Measurements from ENCODE around the gene GOLGA8S.
"Not testable (repeated sequence)": the region's sequence is repeated elsewhere in the genome, so short reads cannot be mapped to it uniquely, and the experiment has no call there.

Gene GOLGA8S, protein sequence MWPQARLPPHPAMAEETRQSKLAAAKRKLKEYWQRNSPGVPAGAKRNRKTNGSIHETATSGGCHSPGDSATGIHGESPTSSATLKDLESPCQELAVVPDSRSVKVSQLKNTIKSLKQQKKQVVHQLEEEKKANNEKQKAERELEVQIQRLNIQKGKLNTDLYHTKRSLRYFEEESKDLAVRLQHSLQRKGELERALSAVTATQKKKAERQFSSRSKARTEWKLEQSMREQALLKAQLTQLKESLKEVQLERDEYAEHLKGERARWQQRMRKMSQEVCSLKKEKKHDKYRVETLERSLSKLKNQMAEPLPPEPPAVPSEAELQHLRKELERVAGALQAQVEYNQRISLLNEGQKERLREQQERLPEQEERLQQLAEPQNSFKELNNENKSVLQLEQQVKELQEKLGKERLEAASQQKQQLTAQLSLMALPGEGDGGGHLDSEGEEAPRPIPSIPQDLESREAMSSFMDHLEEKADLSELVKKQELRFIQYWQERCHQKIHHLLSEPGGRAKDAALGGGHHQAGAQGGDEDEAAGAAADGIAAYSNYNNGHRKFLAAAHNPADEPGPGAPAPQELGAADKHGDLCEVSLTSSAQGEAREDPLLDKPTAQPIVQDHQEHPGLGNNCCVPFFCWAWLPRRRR

GRCh38 chr15:23354448-23354847, at the start of gene GOLGA8S:
Gene GOLGA8S (plus strand): TSS chr15:23354748. CDS start chr15:23354810, 62 bp downstream.
- DNase-seq, result not testable (repeated sequence)

DNA sequence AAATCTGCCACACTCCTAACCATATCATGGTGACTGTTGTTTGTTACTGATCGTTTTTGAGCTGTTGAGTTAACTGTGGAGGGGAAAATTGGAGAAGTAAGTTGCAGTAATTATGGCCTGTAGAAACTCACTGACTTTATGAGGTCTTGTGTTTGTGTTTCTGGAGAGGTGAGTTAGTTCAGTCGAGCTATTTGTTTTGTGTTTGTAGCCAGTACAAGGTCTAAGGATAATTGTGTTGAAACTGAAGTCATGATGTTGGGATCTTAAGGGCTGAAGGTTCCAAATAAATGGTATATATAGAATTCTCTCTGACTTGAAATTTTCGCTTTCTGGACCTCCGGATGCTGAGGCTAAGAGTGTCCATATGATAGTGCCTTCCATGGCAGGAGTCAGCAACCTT, 49.7 kb upstream of the GOLGA8S start:
- DNase-seq, result not testable (repeated sequence)

DNA sequence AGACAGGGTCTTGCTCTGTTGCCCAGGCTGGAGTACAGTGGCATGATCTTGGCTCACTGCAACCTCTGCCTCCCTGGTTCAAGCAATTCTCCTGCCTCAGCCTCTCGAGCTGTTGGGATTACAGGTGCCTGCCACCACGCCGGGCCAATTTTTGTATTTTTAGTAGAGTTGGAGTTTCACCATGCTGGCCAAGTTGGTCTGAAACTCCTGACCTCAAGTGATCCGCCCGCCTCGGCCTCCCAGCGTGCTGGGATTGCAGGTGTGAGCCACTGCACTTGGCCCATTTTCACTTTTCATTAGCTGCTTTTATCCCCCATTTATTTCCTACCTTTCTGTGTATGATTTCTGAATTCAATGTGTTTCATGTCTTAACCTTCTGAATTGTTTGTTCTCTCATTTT, 48.6 kb upstream of the GOLGA8S start:
- DNase-seq, result not testable (repeated sequence)

- not testable (repeated sequence) for DNase-seq
These were observed 43.3 kb upstream of the GOLGA8S start for GRCh38 chr15:23311233-23311632.

DNA sequence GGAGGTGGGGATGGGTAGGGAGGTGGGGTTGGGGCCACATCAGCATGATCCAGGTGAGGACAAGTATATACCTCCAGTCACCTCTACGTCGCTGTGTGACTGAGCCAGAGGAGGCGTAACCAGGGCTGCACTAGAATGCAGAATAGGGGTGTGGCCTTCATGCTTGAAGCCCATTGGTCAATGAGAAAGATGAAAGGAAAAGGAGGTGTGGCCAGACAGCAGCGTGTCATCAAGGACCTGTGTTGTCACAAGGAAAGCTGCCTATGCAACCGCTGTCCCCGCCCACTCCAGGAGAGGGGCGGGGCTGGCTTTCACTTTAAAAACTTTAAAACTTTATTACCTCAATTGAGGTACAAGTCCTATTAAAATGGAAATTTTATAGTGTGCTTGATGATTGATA, 20.5 kb upstream of the GOLGA8S start, which contains the start of gene GOLGA6L26:
Gene GOLGA6L26, minus strand, starts transcription at position 101 of the 400 bp plus-strand sequence. Its CDS starts 61 bp downstream, at position 40.
- not testable (repeated sequence) for DNase-seq

- not testable (repeated sequence) for DNase-seq
These were observed 8.1 kb downstream of the GOLGA8S start for GRCh38 chr15:23362622-23363021.

DNA sequence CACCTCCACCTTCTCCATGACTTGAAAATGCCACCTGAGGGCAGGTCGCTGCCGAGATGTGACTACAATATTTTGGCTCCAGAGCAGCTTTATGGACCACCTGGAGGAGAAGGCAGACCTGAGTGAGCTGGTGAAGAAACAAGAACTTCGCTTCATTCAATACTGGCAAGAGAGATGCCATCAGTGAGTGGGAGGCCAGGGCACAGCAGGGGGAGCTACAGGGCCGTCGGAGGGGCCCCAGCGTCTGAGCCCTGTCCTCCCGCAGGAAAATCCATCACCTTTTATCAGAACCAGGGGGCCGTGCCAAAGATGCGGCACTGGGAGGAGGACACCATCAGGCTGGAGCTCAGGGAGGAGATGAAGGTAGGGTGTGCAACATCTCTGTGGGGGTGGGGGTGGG, 9.7 kb downstream of the GOLGA8S start:
- DNase-seq, result not testable (repeated sequence)

DNA sequence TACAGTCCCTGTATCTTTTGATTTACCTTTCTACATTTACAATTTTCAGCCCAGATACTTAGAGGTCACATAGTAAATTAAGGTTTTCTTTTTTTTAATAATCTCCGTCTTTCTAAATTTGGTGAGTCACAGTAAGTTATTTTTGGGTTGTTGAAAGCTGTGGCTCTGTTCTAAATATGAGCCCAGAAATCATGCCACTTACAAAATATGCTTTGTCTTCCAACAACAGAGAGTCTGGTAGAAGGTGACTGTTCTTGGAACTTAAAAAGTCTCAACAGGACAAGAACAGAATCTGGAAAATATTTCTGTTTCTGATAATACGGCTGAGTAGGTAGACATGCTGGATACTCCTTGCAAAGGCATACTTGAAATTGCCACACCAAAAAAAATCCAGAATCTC, 16.0 kb downstream of the GOLGA8S start:
- DNase-seq, result no peak

DNA sequence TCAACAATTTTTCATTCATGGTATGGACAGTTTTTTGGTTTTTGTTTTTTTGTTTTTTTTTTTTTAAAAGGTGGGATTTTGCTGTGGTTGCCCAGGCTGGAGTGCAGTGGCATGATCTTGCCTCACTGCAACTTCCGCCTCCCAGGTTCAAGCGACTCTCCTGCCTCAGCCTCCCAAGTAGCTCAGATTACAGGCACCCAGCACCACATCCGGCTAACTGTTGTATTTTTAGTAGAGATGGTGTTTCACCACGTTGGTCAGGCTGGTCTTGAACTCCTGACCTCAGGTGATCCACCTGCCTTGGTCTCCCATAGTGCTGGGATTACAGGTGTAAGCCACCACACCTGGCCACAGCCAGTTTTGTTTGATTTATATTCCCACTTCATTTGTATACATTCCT, 16.6 kb downstream of the GOLGA8S start:
- not testable (repeated sequence) for DNase-seq

DNA sequence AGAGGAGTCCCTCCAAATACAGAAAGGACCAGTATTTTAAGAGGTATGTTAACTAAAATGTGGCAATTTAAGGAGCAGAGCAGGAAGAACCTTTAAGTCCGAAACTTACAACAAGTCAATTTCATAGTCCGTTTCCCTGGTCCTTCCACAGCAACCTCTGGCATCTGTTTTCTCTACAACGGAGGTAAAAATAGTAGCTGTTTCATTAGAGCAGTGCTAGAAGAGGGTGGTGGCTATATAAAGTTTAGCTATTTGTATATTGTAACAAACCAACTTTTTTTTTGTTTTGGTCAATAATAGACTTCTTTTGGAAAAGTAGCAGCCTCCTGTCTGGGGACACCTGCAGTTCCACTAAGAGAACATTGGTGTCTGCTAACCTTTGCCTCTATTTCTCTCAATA, 17.3 kb downstream of the GOLGA8S start:
- not testable (repeated sequence) for DNase-seq

DNA sequence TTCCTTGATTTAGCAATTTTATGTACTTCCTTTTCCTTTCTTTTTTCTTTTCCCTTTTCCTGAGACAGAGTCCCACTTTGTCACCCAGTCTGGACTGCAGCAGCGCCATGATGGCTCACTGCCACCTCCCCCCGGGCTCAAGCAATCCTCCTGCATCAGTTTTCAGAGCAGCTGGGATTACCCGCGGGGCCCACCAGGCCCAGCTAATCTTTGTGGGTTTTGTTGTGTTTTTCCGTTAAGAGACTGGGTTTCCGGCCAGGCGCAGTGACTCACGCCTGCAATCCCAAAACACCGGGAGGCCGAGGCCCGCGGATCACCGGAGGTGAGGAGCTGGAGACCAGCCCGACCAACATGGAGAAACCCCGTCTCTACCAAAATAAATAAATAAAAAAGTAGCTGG, 17.7 kb downstream of the GOLGA8S start:
- no peak for DNase-seq

- not testable (repeated sequence) for DNase-seq
These were observed 18.5 kb downstream of the GOLGA8S start for GRCh38 chr15:23372891-23373600.

DNA sequence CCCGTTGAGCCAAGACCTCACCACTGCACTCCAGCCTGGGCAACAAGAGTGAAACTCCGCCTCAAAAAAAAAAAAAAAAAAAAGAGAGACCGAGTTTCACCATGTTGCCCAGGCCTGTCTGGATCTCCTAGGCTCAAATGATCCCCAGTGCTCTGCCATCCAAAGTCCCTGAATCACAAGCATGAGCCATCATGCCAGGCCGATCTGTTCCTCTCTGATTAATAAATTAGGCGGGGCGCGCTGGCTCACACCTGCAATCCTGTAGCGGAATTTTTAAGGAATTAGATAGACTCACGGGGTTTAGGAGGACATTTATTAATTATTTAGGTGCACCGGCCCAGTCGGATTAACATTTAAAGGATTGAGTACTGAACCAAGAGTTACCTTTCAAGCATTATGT, 19.7 kb downstream of the GOLGA8S start:
- DNase-seq, result not testable (repeated sequence)

GRCh38 chr15:23378946-23379345, 24.4 kb downstream of the GOLGA8S start:
- DNase-seq, result not testable (repeated sequence)

GRCh38 chr15:23380700-23381099, 26.2 kb downstream of the GOLGA8S start:
- not testable (repeated sequence) for DNase-seq

GRCh38 chr15:23381192-23381591, 26.6 kb downstream of the GOLGA8S start:
- not testable (repeated sequence) for DNase-seq

DNA sequence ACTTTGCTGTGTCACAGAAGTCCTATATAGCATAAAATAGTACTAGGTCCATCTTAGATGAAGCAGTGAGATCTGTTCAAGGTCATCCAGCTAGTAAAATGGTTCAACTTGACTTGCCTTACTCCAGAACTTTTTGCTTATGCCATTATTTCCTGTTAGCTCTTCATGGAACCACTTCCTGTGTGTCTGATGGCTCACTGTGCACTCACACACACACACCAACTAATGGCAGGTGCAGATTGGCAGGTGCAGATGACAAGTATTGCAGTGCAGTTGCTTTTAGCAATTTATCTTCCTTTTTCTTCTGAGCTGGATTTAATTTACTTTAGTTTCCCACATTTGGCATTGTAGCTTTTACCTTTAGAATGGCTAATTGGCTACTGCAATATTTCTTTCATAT, 29.8 kb downstream of the GOLGA8S start:
- DNase-seq, result no peak

DNA sequence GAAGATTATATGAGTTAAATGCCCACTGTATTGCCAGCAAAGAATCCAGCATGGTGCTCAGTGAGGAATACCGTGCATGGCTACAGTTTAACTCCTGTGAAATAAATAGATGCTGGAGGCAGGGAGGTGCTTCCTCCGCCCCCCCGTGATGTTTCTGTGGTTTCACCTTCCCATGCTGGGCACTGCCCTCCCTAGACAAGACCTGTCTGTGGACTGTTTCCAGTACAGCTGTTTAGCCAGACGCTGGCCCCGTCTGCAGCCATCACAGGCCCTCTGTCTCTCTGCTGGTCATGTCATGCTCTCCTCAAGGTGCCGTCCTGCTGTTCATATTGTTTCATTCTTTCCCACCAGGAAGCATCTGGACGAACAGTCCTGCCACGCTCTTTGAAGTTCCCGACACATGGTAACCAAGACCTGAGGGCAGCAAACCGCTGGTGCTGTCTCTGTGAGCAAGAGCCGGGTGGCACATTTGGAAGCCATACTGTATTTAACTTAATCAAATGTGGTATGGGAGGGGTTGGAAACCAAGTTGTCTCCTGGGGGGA, 31.4 kb downstream of the GOLGA8S start:
- DNase-seq, result no peak

DNA sequence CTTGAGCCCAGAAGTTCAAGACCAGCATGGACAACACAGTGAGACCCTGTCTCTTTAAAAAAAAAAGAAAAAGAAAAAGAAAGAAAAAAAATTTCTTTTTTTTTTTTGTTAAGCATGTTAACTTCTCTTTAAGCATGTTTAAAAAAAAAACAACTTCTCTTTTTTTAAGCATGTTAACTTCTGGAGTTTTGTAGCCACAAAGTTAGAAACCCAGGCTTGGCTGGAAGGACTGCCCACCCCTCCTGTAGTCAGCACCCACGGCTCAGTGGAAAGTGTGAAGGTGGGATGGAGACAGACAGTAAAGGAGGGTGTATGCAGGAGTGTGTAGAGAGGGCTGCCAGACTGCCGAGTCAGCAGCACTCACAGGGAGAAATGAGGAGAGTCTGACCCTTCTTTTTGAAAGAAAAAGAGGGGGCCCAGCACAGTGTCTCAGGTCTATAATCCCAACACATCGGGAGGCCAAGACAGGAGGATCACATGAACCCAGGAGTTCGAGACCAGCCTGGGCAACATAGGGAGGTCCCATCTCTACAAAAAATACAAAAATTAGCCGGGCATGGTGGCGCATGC, 33.2 kb downstream of the GOLGA8S start:
- DNase-seq, result no peak

- DNase-seq, result no peak
These were observed 40.6 kb downstream of the GOLGA8S start for GRCh38 chr15:23395030-23395692.

GRCh38 chr15:23395832-23396231, 41.3 kb downstream of the GOLGA8S start:
- no peak for DNase-seq

- no peak for DNase-seq
These were observed 43.2 kb downstream of the GOLGA8S start for GRCh38 chr15:23397779-23398178.
